Lower leg skin (tissue), 3 donors: ENCODE measurements around the gene GSG1L.

Experiments
- POLR2A ChIP-seq, 2 donors: fragments of 450-650 bp; IDR thresholded peaks; one replicate each; pipeline ENCODE4 v1.6.1; 2016 to 2017; ENCODE audit warnings: antibody characterized with exemption in 2 of 2, mild to moderate bottlenecking in 1 of 2, moderate library complexity in 1 of 2
- TF ChIP-seq, protein P1 (sequence below), 3 donors: fragments of 450-650 bp; IDR thresholded peaks; one replicate each; pipeline ENCODE4 v1.5.1; 2016; ENCODE audit warnings: antibody characterized with exemption in 3 of 3, mild to moderate bottlenecking in 3 of 3, moderate library complexity in 2 of 3

- TF ChIP-seq, protein P1, sequence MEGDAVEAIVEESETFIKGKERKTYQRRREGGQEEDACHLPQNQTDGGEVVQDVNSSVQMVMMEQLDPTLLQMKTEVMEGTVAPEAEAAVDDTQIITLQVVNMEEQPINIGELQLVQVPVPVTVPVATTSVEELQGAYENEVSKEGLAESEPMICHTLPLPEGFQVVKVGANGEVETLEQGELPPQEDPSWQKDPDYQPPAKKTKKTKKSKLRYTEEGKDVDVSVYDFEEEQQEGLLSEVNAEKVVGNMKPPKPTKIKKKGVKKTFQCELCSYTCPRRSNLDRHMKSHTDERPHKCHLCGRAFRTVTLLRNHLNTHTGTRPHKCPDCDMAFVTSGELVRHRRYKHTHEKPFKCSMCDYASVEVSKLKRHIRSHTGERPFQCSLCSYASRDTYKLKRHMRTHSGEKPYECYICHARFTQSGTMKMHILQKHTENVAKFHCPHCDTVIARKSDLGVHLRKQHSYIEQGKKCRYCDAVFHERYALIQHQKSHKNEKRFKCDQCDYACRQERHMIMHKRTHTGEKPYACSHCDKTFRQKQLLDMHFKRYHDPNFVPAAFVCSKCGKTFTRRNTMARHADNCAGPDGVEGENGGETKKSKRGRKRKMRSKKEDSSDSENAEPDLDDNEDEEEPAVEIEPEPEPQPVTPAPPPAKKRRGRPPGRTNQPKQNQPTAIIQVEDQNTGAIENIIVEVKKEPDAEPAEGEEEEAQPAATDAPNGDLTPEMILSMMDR (IDR thresholded peaks at IDR 0.05), result no peak
- TF ChIP-seq POLR2A (IDR thresholded peaks at IDR 0.05), result no peak
Measured at GRCh38 chr16:27890866-27891265, 172.6 kb downstream of the GSG1L start.
